Prostate gland (tissue), 2 donors: ENCODE measurements around the gene CDC6.
A peak's percentile ranks its signal among the peaks of the same experiment; 100 is the strongest.

Experiments
- CTCF ChIP-seq, 4 experiments: fragments of 200-600 bp in 2 of 4; fragments of 450-650 bp in 2 of 4; sonication (generic) in 2 of 4; IDR thresholded peaks; 1 replicate in 3 of 4; 2 replicates in 1 of 4; pipeline ENCODE4 v1.5.1; 2016 to 2019; ENCODE audit warnings: antibody characterized with exemption in 4 of 4, mild to moderate bottlenecking in 2 of 4, moderate library complexity in 2 of 4
- POLR2A ChIP-seq: fragments of 450-650 bp; IDR thresholded peaks from one replicate; pipeline ENCODE4 v1.6.1; 2016; ENCODE audit warnings: antibody characterized with exemption, mild to moderate bottlenecking

DNA sequence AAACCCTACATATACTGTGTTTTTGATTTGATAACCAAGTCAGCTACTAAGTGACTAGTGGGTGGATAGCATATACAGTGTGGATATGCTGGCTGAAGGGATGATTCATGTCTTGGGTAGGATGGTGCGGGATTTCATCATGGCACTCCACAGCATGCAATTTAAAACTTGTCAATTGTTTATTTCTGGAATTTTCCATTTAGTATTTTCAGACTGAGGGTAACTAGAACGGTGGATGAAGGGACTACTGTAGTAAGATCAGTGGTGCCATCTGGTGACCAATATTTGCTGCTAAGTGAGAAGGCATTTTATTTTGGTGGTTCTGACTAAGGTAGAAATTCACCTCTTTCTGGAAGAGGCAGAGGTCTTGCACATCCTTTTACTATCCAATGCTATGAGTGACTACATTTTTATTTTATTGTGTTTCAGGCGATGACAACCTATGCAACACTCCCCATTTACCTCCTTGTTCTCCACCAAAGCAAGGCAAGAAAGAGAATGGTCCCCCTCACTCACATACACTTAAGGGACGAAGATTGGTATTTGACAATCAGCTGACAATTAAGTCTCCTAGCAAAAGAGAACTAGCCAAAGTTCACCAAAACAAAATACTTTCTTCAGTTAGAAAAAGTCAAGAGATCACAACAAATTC lies 3.1 kb downstream of the CDC6 start:
- TF ChIP-seq CTCF (IDR thresholded peaks at IDR 0.05) (peak in 3 of 4 experiments; percentile 47 to 81 (median 71)), POLR2A (no peak)
